ENCODE results near the gene C3orf18. TPM values are rescaled to one million over a fixed set of nuclear protein-coding genes. Genes with fewer than 3 reads are reported as not detected.

The C3orf18 gene
- total RNA-seq, 1 experiment from 2014 or later = 10.1 TPM

DNA sequence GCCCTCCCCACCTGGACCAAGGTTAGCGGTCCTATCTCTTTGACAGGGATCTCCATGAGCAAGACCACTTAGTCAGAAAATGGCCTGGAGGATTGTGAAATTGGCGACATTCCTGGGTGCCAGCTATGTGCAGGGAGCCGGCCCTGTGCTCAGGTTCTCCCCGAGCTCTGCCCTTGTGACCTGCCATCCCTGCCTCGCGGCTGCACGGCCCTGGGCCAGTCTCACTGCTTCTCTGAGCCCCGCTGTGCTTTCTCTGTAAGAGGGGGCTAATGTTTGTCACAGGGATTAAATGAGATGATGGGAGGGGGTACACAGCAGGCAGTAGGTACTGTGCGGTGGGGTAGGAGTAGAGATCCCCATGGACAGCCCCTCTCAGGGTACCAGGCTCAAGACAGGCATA, 14.9 kb downstream of the C3orf18 start (continued):
- TF ChIP-seq YY1 (IDR thresholded peaks at IDR 0.05; ENCODE audit: extremely low read depth, insufficient replicate concordance, low read depth, low read length) (no peak), JUND (IDR thresholded peaks at IDR 0.05) (no peak), ZNF274 (IDR thresholded peaks at IDR 0.05; ENCODE audit: low read depth, low read length) (no peak), POLR2AphosphoS5 (IDR thresholded peaks at IDR 0.05; ENCODE audit: low read depth, low read length) (no peak), SP1 (IDR thresholded peaks at IDR 0.05; ENCODE audit: low read depth) (no peak), POLR2A (IDR thresholded peaks at IDR 0.05; ENCODE audit: borderline replicate concordance, extremely low read depth, insufficient read depth, insufficient read length) (no peak), TCF7L2 (IDR thresholded peaks at IDR 0.05; ENCODE audit: borderline replicate concordance, extremely low read depth, insufficient read depth, insufficient read length) (no peak), ZFX (IDR thresholded peaks at IDR 0.05) (no peak), SRF (IDR thresholded peaks at IDR 0.05; ENCODE audit: low read depth) (no peak)

DNA sequence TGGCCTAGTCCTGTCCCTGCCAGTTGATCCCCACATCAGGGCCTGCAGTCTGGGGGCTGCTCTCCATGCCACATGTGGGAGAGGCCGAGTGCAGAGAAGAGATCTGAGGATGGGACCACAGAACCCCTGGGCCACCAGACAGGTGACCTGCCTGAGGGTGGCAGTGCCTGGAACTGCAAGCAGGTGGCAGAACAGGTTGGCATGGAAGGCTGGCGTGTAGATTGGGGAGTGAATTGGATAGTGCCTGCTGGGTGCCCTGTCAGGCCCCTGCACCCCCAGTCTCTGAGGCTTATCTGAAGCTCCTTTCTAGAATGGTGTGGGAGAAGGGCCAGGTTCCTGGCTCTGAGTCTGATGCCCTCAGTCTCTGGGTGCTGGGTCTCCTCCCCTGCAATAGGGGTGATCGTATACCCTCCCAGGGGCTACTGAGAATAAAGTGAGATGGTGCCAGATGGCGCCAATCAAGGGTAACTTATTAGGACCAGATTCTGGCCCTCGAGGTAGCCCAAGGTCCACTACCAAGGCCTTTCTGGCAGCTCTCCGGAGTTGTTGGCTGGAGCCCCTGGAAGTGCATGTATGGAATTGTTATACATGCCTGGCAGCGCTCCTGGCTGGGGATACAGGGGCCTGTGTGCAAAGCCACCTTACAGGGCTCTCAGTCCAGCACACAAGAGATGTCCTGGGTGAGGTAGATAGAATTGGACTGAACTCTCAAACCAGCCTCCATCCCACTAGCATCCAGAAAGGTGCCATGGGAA, 15.7 kb downstream of the C3orf18 start:
- Histone ChIP-seq H2AFZ (ENCODE audit: low read depth, low read length, poor library complexity, severe bottlenecking) (no peak overlapping the region), H3K9me3 (ENCODE audit: control insufficient read depth in 1 of 2, insufficient read depth in 1 of 2, low read depth in 1 of 2, low read length in 2 of 2) (no peaks in the 10 kb centered on the region), H4K20me1 (ENCODE audit: insufficient read depth) (no peaks in the 10 kb centered on the region), H3K9me2 (ENCODE audit: insufficient read depth) (no peaks in the 10 kb centered on the region), H3K9ac (ENCODE audit: low read length) (0 out of 2 replicates have a peak overlapping the region, but pooled peaks have one; percentile 2), H3K4me1 (ENCODE audit: control insufficient read depth in 1 of 2, insufficient read depth in 2 of 2, low read length in 2 of 2) (peaks cover 12 to 17% of the 10 kb centered on the region in 2 experiments), H3K4me3 (replicated peaks in 1 of 2; ENCODE audit: low read depth in 1 of 2, low read length in 2 of 2) (no peak overlapping the region), H3K36me3 (ENCODE audit: control insufficient read depth in 1 of 2, insufficient read depth in 2 of 2, low read length in 2 of 2) (no peaks in the 10 kb centered on the region), H3K27me3 (ENCODE audit: insufficient read depth, low read length) (no peaks in the 10 kb centered on the region), H3K79me2 (ENCODE audit: insufficient read depth, low read length) (no peaks in the 10 kb centered on the region), H3K4me2 (ENCODE audit: low read length) (peak overlapping the region; percentile 67), H3K27ac (ENCODE audit: low read depth, low read length) (peak overlapping the region; percentile 15)
- RAD21 ChIA-PET (ENCODE audit: low non-redundant PET in 1 of 2, low total read pairs in 2 of 2, uncharacterized antibody in 2 of 2, unreplicated experiment in 2 of 2) = interaction anchor here in 1 of 2 experiments (1.1 kb wide), 1 partner anchor 10 kb away, joined by 3 read pairs; no protein-coding TSS in a partner anchor
- CTCF ChIA-PET = interaction anchor here (1.0 to 1.6 kb wide), 6 partner anchors 9 to 62 kb away, joined by 3 to 8 read pairs (median 4); partner anchors contain the start of genes CISH and HEMK1
- POLR2A ChIA-PET = no interaction called here
- peak; percentile 60 for ATAC-seq
- TF ChIP-seq RAD21 (IDR thresholded peaks at IDR 0.05; ENCODE audit: low read depth) (peak; percentile 55), JUND (IDR thresholded peaks at IDR 0.05) (no peak), CBX3 (IDR thresholded peaks at IDR 0.05; ENCODE audit: low read depth) (no peak)
- TF ChIP-seq, protein P1, sequence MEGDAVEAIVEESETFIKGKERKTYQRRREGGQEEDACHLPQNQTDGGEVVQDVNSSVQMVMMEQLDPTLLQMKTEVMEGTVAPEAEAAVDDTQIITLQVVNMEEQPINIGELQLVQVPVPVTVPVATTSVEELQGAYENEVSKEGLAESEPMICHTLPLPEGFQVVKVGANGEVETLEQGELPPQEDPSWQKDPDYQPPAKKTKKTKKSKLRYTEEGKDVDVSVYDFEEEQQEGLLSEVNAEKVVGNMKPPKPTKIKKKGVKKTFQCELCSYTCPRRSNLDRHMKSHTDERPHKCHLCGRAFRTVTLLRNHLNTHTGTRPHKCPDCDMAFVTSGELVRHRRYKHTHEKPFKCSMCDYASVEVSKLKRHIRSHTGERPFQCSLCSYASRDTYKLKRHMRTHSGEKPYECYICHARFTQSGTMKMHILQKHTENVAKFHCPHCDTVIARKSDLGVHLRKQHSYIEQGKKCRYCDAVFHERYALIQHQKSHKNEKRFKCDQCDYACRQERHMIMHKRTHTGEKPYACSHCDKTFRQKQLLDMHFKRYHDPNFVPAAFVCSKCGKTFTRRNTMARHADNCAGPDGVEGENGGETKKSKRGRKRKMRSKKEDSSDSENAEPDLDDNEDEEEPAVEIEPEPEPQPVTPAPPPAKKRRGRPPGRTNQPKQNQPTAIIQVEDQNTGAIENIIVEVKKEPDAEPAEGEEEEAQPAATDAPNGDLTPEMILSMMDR (IDR thresholded peaks at IDR 0.05 in 2 of 3, conservative IDR thresholded peaks at IDR 0.05 in 1 of 3; ENCODE audit: borderline replicate concordance in 1 of 3, insufficient read depth in 1 of 3, low read depth in 2 of 3, low read length in 2 of 3) = peak; percentile 36 to 49 (median 42); a peak in 5 of 6 replicates
- TF ChIP-seq, protein P2, sequence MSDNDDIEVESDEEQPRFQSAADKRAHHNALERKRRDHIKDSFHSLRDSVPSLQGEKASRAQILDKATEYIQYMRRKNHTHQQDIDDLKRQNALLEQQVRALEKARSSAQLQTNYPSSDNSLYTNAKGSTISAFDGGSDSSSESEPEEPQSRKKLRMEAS (IDR thresholded peaks at IDR 0.05) = no peak
- no TSS peak for BruUV-seq (replicated peaks)
- DNase-seq (ENCODE audit: low read depth, low spot score) = no peak
- intact Hi-C loops (cut with micrococcal nuclease) = loop anchor here (1.0 kb wide), 1 partner anchor 64 kb away; no protein-coding TSS in a partner anchor
